K562 (cell line): Measurements from ENCODE around the gene TM2D3. TPM values are rescaled to one million over a fixed set of nuclear protein-coding genes. Genes with fewer than 3 reads are reported as not detected.

ENCODE experiments used
- ARID2 ChIP-seq: fragments of 450-650 bp; IDR thresholded peaks from 2 replicates; pipeline ENCODE4 v1.6.1; 2017; ENCODE audit warnings: antibody characterized with exemption, mild to moderate bottlenecking
- ARID3A ChIP-seq: IDR thresholded peaks from 2 replicates; pipeline ENCODE4 v1.6.1; 2012; ENCODE audit warnings: low read depth, low read length, improper control_type of control experiment, borderline replicate concordance
- BACH1 ChIP-seq: fragments of 200-800 bp; sonication (Bioruptor generic); IDR thresholded peaks from 2 replicates; pipeline ENCODE4 v1.6.1; 2016; ENCODE audit warnings: missing genetic modification characterization, missing compliant biosample characterization
- CXXC5 ChIP-seq: fragments of 250-450 bp; sonication (Bioruptor Pico); IDR thresholded peaks from 2 replicates; pipeline ENCODE4 v1.8.0; 2022; ENCODE audit warnings: inconsistent platforms, mild to moderate bottlenecking, moderate library complexity
- FOXP4 ChIP-seq: sonication (generic); formaldehyde crosslinking; IDR thresholded peaks from 2 replicates; pipeline ENCODE4 v1.8.0; 2022; ENCODE audit warnings: mild to moderate bottlenecking, missing genetic modification reagents, borderline replicate concordance
- KDM2B ChIP-seq: fragments of 250-450 bp; sonication (Bioruptor Pico); IDR thresholded peaks from 2 replicates; pipeline ENCODE4 v1.8.0; 2021; ENCODE audit warnings: mild to moderate bottlenecking, moderate library complexity
- MAZ ChIP-seq, 2 experiments: fragments of 450-650 bp in 1 of 2; sonication (generic) in 1 of 2; formaldehyde crosslinking; IDR thresholded peaks in 1 of 2; conservative IDR thresholded peaks in 1 of 2; 2 replicates each; pipeline versions ENCODE4 v1.4.0 to v1.5.0; 2020; ENCODE audit warnings: mild to moderate bottlenecking in 1 of 2, missing genetic modification reagents in 1 of 2
- TEAD2 ChIP-seq: fragments of 450-650 bp; IDR thresholded peaks from 2 replicates; pipeline ENCODE4 v1.6.1; 2016; ENCODE audit warnings: missing genetic modification characterization, control low read depth, missing compliant biosample characterization
- ZNF24 ChIP-seq: fragments of 450-650 bp; IDR thresholded peaks from 2 replicates; pipeline ENCODE4 v1.6.1; 2016
- polyA plus RNA-seq, 8 experiments: library from polyadenylated mRNA; depleted of rRNA in 4 of 8; stranded (reverse) in 5 of 8; unstranded in 3 of 8; fragments of >200 nt; fragmentation: Nextera tagmentation in 2 of 8; fragmentation: Illumina TruSeq in 1 of 8; extraction: Ambion mirVana in 2 of 8; extraction: Trizol in 1 of 8; gene quantifications; 2 replicates each; pipeline versions ENCODE4 v1.2.1 to v1.2.3, GENCODE V29; 2011 to 2014; ENCODE audit warnings: inconsistent platforms in 1 of 8, missing spikeins in 1 of 8
- total RNA-seq, 7 experiments: library from RNA; depleted of rRNA in 6 of 7; stranded (reverse); fragments of >200 nt in 6 of 7; fragmentation: Illumina TruSeq in 2 of 7; extraction: Trizol in 2 of 7; gene quantifications; 2 replicates each; pipeline versions ENCODE4 v1.2.1 to v1.2.3, GENCODE V29; 2011 to 2021; ENCODE audit warnings: low replicate concordance in 1 of 7
- TF ChIP-seq, protein P1 (sequence below), 2 experiments: fragments of 450-650 bp; IDR thresholded peaks; 2 replicates each; pipeline ENCODE4 v1.6.1; 2016
- TF ChIP-seq, protein P2 (sequence below): fragments of 250-450 bp; sonication (Bioruptor Pico); IDR thresholded peaks from 2 replicates; pipeline ENCODE4 v1.5.0; 2022; ENCODE audit warnings: mild to moderate bottlenecking
- TF ChIP-seq, protein P3 (sequence below): fragments of 250-450 bp; sonication (Bioruptor Pico); IDR thresholded peaks from 2 replicates; pipeline ENCODE4 v1.6.1; 2021; ENCODE audit warnings: mild to moderate bottlenecking
- TF ChIP-seq, protein P4 (sequence below), 2 experiments: fragments of 200-800 bp in 1 of 2; sonication (Bioruptor generic) in 1 of 2; sonication (generic) in 1 of 2; formaldehyde crosslinking in 1 of 2; IDR thresholded peaks in 1 of 2; conservative IDR thresholded peaks in 1 of 2; 2 replicates each; pipeline versions ENCODE4 v1.5.0 to v1.6.1; 2016 to 2020; ENCODE audit warnings: missing compliant biosample characterization in 1 of 2, missing genetic modification characterization in 1 of 2, missing genetic modification reagents in 1 of 2

The TM2D3 gene
- total and polyA plus RNA-seq, 9 of the 15 experiments (the other 6 are each of a cell fraction or from before 2014, with no cell fraction given) = 16.5 to 67.9 (median 31.3) TPM

DNA sequence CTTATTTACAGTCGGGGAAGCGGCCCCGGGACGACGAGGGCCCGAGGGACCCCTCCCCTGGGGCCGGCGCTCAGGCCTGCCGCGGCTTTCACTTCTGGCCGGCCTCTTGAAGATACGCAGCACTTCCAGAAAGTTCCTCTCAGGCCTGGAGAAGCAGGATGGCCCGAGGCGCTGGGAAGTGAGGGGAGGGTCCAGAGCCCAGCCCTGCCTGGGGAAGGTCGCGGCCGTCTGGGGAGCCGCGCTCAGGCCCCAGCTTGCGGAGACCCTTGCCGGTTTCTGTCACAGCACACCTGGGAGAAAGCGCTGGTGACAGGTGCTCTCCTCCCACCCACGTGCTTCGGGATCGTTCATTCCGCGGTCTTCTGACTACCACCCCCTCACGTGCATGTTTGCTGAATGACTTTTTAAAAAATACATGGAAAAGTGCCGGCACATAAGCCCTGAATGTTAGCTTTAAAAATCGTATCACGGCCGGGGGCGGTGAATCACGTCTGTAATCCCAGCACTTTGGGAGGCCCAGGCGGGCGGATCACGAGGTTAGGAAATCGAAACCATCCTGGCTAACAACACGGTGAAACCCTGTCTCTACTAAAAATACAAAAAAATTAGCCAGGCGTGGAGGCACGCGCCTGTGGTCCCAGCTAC is 727 bp upstream of the TM2D3 start (continued):
- TF ChIP-seq ARID3A = no peak
- TF ChIP-seq CXXC5 (CRISPR knock-in tag) = peak; percentile 10
- TF ChIP-seq, protein P1, sequence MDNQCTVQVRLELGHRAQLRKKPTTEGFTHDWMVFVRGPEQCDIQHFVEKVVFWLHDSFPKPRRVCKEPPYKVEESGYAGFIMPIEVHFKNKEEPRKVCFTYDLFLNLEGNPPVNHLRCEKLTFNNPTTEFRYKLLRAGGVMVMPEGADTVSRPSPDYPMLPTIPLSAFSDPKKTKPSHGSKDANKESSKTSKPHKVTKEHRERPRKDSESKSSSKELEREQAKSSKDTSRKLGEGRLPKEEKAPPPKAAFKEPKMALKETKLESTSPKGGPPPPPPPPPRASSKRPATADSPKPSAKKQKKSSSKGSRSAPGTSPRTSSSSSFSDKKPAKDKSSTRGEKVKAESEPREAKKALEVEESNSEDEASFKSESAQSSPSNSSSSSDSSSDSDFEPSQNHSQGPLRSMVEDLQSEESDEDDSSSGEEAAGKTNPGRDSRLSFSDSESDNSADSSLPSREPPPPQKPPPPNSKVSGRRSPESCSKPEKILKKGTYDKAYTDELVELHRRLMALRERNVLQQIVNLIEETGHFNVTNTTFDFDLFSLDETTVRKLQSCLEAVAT (IDR thresholded peaks at IDR 0.05) = 0 out of 4 replicates have a peak, but pooled peaks of 1 of the 2 experiments have one; percentile 33
- TF ChIP-seq TEAD2 (tag) = no peak
- TF ChIP-seq, protein P2, sequence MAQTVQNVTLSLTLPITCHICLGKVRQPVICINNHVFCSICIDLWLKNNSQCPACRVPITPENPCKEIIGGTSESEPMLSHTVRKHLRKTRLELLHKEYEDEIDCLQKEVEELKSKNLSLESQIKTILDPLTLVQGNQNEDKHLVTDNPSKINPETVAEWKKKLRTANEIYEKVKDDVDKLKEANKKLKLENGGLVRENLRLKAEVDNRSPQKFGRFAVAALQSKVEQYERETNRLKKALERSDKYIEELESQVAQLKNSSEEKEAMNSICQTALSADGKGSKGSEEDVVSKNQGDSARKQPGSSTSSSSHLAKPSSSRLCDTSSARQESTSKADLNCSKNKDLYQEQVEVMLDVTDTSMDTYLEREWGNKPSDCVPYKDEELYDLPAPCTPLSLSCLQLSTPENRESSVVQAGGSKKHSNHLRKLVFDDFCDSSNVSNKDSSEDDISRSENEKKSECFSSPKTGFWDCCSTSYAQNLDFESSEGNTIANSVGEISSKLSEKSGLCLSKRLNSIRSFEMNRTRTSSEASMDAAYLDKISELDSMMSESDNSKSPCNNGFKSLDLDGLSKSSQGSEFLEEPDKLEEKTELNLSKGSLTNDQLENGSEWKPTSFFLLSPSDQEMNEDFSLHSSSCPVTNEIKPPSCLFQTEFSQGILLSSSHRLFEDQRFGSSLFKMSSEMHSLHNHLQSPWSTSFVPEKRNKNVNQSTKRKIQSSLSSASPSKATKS (CRISPR knock-in tag) = no peak
- TF ChIP-seq ZNF24 = no peak
- TF ChIP-seq ARID2 = no peak
- TF ChIP-seq, protein P3, sequence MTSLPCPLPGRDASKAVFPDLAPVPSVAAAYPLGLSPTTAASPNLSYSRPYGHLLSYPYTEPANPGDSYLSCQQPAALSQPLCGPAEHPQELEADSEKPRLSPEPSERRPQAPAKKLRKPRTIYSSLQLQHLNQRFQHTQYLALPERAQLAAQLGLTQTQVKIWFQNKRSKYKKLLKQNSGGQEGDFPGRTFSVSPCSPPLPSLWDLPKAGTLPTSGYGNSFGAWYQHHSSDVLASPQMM (CRISPR knock-in tag) = no peak
- no peak for TF ChIP-seq KDM2B (CRISPR knock-in tag)
- TF ChIP-seq FOXP4 (CRISPR knock-in tag) = no peak
- TF ChIP-seq MAZ (CRISPR knock-in tag; conservative IDR thresholded peaks at IDR 0.05 in 1 of 2, IDR thresholded peaks at IDR 0.05 in 1 of 2) = no peak
- no peak for TF ChIP-seq BACH1 (tag)
- TF ChIP-seq, protein P4, sequence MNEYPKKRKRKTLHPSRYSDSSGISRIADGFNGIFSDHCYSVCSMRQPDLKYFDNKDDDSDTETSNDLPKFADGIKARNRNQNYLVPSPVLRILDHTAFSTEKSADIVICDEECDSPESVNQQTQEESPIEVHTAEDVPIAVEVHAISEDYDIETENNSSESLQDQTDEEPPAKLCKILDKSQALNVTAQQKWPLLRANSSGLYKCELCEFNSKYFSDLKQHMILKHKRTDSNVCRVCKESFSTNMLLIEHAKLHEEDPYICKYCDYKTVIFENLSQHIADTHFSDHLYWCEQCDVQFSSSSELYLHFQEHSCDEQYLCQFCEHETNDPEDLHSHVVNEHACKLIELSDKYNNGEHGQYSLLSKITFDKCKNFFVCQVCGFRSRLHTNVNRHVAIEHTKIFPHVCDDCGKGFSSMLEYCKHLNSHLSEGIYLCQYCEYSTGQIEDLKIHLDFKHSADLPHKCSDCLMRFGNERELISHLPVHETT (CRISPR knock-in tag; conservative IDR thresholded peaks at IDR 0.05 in 1 of 2, IDR thresholded peaks at IDR 0.05 in 1 of 2) = no peak
